Neuron (in vitro differentiated cells): ENCODE results near the gene TTLL11.

ENCODE experiments used
- H2AFZ ChIP-seq: one replicate; pipeline ENCODE4 v1.6.1; 2013; ENCODE audit warnings: low read depth, mild to moderate bottlenecking, inconsistent platforms, low read length, moderate library complexity
- H3K27me3 ChIP-seq: one replicate; pipeline ENCODE4 v1.6.1; 2013; ENCODE audit warnings: low read length; ENCODE audit not compliant: insufficient read depth
- H3K36me3 ChIP-seq: one replicate; pipeline ENCODE4 v1.6.1; 2013; ENCODE audit warnings: low read length; ENCODE audit not compliant: insufficient read depth
- H3K4me1 ChIP-seq: one replicate; pipeline ENCODE4 v1.6.1; 2013; ENCODE audit warnings: low read length; ENCODE audit not compliant: insufficient read depth
- H3K4me3 ChIP-seq: 2 replicates; pipeline ENCODE4 v1.5.1; 2013; ENCODE audit warnings: mild to moderate bottlenecking, low read length, moderate library complexity
- H3K9me3 ChIP-seq: one replicate; pipeline ENCODE4 v1.6.1; 2013; ENCODE audit warnings: low read length

Gene TTLL11

GRCh38 chr9:121778252-121779225 is 314.6 kb downstream of the TTLL11 start:
- peaks cover 14% of the 10 kb centered on the region for H3K9me3 ChIP-seq
- H3K36me3 ChIP-seq: peaks cover 54% of the 10 kb centered on the region
- peaks cover 13% of the 10 kb centered on the region for H3K4me1 ChIP-seq
- no peak overlapping the region for H3K4me3 ChIP-seq
- H2AFZ ChIP-seq: no peak overlapping the region
- no peaks in the 10 kb centered on the region for H3K27me3 ChIP-seq

- Histone ChIP-seq H3K4me3 (no peak overlapping the region), H3K9me3 (peaks cover 14% of the 10 kb centered on the region), H3K36me3 (peaks cover 66% of the 10 kb centered on the region)
These were observed 316.1 kb downstream of the TTLL11 start for GRCh38 chr9:121776739-121777637.

GRCh38 chr9:121776001-121776738 is 316.9 kb downstream of the TTLL11 start:
- no peak overlapping the region for H3K4me3 ChIP-seq
- peaks cover 5% of the 10 kb centered on the region for H3K4me1 ChIP-seq
- no peaks in the 10 kb centered on the region for H3K27me3 ChIP-seq
- H3K36me3 ChIP-seq: peaks cover 61% of the 10 kb centered on the region
- H3K9me3 ChIP-seq: peaks cover 14% of the 10 kb centered on the region
- H2AFZ ChIP-seq: no peak overlapping the region

More at GRCh38 chr9:121776739-121777637, 316.1 kb downstream of the TTLL11 start:
- H3K4me1 ChIP-seq: peaks cover 5% of the 10 kb centered on the region
- no peaks in the 10 kb centered on the region for H3K27me3 ChIP-seq
- H2AFZ ChIP-seq: no peak overlapping the region

- no peak overlapping the region for H2AFZ ChIP-seq
- peaks cover 5% of the 10 kb centered on the region for H3K4me1 ChIP-seq
- peaks cover 65% of the 10 kb centered on the region for H3K36me3 ChIP-seq
- H3K9me3 ChIP-seq: peaks cover 14% of the 10 kb centered on the region
- H3K4me3 ChIP-seq: no peak overlapping the region
- no peaks in the 10 kb centered on the region for H3K27me3 ChIP-seq
These were observed 318.1 kb downstream of the TTLL11 start for GRCh38 chr9:121774715-121775613.

GRCh38 chr9:121773954-121774714 is 319.0 kb downstream of the TTLL11 start:
- Histone ChIP-seq H2AFZ (no peak overlapping the region), H3K9me3 (peaks cover 14% of the 10 kb centered on the region), H3K4me1 (no peaks in the 10 kb centered on the region), H3K4me3 (no peak overlapping the region), H3K36me3 (peaks cover 73% of the 10 kb centered on the region), H3K27me3 (no peaks in the 10 kb centered on the region)

- no peaks in the 10 kb centered on the region for H3K4me1 ChIP-seq
- H2AFZ ChIP-seq: no peak overlapping the region
- peaks cover 80% of the 10 kb centered on the region for H3K36me3 ChIP-seq
- no peaks in the 10 kb centered on the region for H3K27me3 ChIP-seq
- H3K9me3 ChIP-seq: peaks cover 12% of the 10 kb centered on the region
- H3K4me3 ChIP-seq: no peak overlapping the region
These were observed 319.7 kb downstream of the TTLL11 start for GRCh38 chr9:121773286-121773953.

GRCh38 chr9:121772600-121773285 is 320.4 kb downstream of the TTLL11 start:
- no peaks in the 10 kb centered on the region for H3K27me3 ChIP-seq
- no peak overlapping the region for H3K4me3 ChIP-seq
- no peak overlapping the region for H2AFZ ChIP-seq
- peaks cover 82% of the 10 kb centered on the region for H3K36me3 ChIP-seq
- H3K4me1 ChIP-seq: no peaks in the 10 kb centered on the region
- H3K9me3 ChIP-seq: peaks cover 8% of the 10 kb centered on the region
